Spleen (tissue), 11 donors: Measurements from ENCODE around the gene GRM1. TPM values are rescaled to one million over a fixed set of nuclear protein-coding genes. Genes with fewer than 3 reads are reported as not detected.

Source experiments
- DNase-seq: peaks from one replicate; pipeline ENCODE4 v3.0.0-alpha.2; 2020
- H3K27ac ChIP-seq, 8 donors: fragments of 200-600 bp; sonication (generic) in 7 of 8; 1 replicate in 4 of 8; 2 replicates in 4 of 8; pipeline versions ENCODE4 v1.5.0 to v1.8.0; 2016 to 2021; ENCODE audit warnings: inconsistent platforms in 4 of 8, mild to moderate bottlenecking in 4 of 8, moderate library complexity in 1 of 8
- H3K27me3 ChIP-seq, 7 donors: fragments of 200-600 bp; sonication (generic) in 6 of 7; replicated peaks in 1 of 7; 1 replicate in 4 of 7; 2 replicates in 3 of 7; pipeline versions ENCODE4 v1.5.0 to v1.8.0; 2016 to 2021; ENCODE audit warnings: inconsistent platforms in 3 of 7, mild to moderate bottlenecking in 1 of 7
- H3K36me3 ChIP-seq, 6 donors: fragments of 200-600 bp; sonication (generic) in 5 of 6; 1 replicate in 4 of 6; 2 replicates in 2 of 6; pipeline versions ENCODE4 v1.5.0 to v1.8.0; 2016 to 2021; ENCODE audit warnings: inconsistent platforms in 2 of 6
- H3K4me1 ChIP-seq, 6 donors: fragments of 200-600 bp; sonication (generic) in 5 of 6; 1 replicate in 3 of 6; 2 replicates in 3 of 6; pipeline versions ENCODE4 v1.5.0 to v1.8.0; 2016 to 2021; ENCODE audit warnings: inconsistent platforms in 3 of 6
- H3K4me3 ChIP-seq, 8 donors: fragments of 200-600 bp; sonication (generic) in 7 of 8; 1 replicate in 4 of 8; 2 replicates in 4 of 8; pipeline versions ENCODE4 v1.5.0 to v1.8.0; 2016 to 2021; ENCODE audit warnings: inconsistent platforms in 4 of 8, mild to moderate bottlenecking in 4 of 8, moderate library complexity in 2 of 8
- H3K9me3 ChIP-seq, 8 donors: fragments of 200-600 bp; sonication (generic) in 7 of 8; 1 replicate in 4 of 8; 2 replicates in 4 of 8; pipeline versions ENCODE4 v1.5.0 to v1.8.0; 2016 to 2021; ENCODE audit warnings: inconsistent platforms in 4 of 8
- CTCF ChIP-seq, 11 experiments: fragments of 200-600 bp in 7 of 11; fragments of 450-650 bp in 4 of 11; sonication (generic) in 4 of 11; IDR thresholded peaks in 8 of 11; conservative IDR thresholded peaks in 3 of 11; 1 replicate in 7 of 11; 2 replicates in 4 of 11; pipeline versions ENCODE4 v1.4.0 to v1.8.0; 2016 to 2021; ENCODE audit warnings: antibody characterized with exemption in 11 of 11, inconsistent platforms in 4 of 11, mild to moderate bottlenecking in 1 of 11
- POLR2A ChIP-seq, 3 donors: fragments of 450-650 bp; IDR thresholded peaks; one replicate each; pipeline ENCODE4 v1.5.1; 2017; ENCODE audit warnings: antibody characterized with exemption in 3 of 3, mild to moderate bottlenecking in 1 of 3
- POLR2AphosphoS5 ChIP-seq, 3 donors: sonication (generic); formaldehyde crosslinking; IDR thresholded peaks; one replicate each; pipeline ENCODE4 v1.5.1; 2017; ENCODE audit warnings: antibody characterized with exemption in 3 of 3
- WGBS, 5 donors: extraction: QIAGEN DNeasy Blood & Tissue Kit in 3 of 5; methylation state at CpG; one replicate each; pipeline versions ENCODE4 v1.1.5 to v1.1.7; 2013 to 2018; 5-methylcytosine and 5-hydroxymethylcytosine counted together
- intact Hi-C: fragments of 100-400 bp; cut with DNase I; formaldehyde crosslinking; loops from one replicate; pipeline ENCODE4 v1.15.0; 2023; ENCODE audit warnings: low total_unique reads
- polyA plus RNA-seq, 3 donors: library from polyadenylated mRNA; stranded (reverse); fragments of 200-250 nt; gene quantifications; one replicate each; pipeline ENCODE4 v1.2.1, GENCODE V29; 2013
- total RNA-seq, 7 donors: library from RNA; depleted of rRNA in 3 of 7; stranded (reverse); fragments of >200 nt in 3 of 7; fragmentation: NEBNext Ultra II Directional in 4 of 7; extraction: Animal tissue kit (Norgen Biotek cat#: 25700) in 4 of 7; gene quantifications; one replicate each; pipeline versions ENCODE4 v1.1.0 to v1.2.1, GENCODE V29; 2016 to 2021
- donor health status: healthy with polysubstance abuse.
- donor health status: DM: no; HTN: no; CAD: no; lungs with moderate emphysema.
- donor health status: DM: no; HTN: no; CAD: no.
- donor health status: Bipolar disorder and iron deficiency.
- donor health status: healthy.
- donor health status: DM: no; HTN: no; CAD: no.
- donor health status: DM: yes; HTN: yes; CAD: no.

GRM1 gene
- total and polyA plus RNA-seq, 10 donors, result under 0.01 to 0.19 (median 0.09) TPM; not detected in 3

DNA sequence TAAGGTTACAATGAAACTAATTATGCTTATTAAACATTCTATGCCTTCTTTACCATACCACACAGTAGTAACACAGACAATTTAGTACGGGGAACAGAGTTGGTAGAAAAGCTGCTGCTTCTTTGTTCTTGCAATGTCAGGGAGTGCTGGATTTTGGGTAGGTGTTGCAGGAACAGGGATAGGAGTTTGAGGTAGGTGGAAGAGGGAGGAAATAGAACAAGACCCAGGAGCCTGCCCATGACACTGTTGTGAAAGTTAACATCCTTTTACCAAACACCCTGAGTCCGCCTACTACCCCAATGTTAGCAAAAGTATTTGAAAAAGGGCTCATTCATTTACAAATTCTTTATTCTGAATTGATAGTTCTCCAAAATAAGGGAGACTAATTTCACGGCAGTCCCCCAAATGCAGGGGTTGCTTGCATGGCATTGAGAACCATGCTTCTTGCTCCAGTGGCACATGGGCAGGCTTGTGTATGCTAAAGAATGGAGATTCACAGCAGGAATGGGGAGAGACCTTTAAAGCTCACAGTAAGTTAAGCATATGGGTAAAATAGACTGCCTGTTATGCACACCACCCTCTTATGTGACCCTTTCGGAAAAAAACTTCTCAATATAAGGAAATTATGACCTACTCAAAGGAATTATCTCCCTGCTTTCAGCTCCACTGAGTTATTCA lies 181.7 kb downstream of the GRM1 start:
- no peak overlapping the region for H3K27ac ChIP-seq
- intact Hi-C loops, result no loop called here
- no peak overlapping the region for H3K4me3 ChIP-seq
- 86 to 92% (median 87%) methylated on average over 4 of the region's 4 CpGs for WGBS, 5 donors
- no peaks in the 10 kb centered on the region for H3K36me3 ChIP-seq
- no peaks in the 10 kb centered on the region for H3K4me1 ChIP-seq
- TF ChIP-seq POLR2A (IDR thresholded peaks at IDR 0.05) (no peak), POLR2AphosphoS5 (IDR thresholded peaks at IDR 0.05) (no peak), CTCF (IDR thresholded peaks at IDR 0.05 in 8 of 11, conservative IDR thresholded peaks at IDR 0.05 in 3 of 11) (no peak)
- no peaks in the 10 kb centered on the region for H3K27me3 ChIP-seq
- DNase-seq, result no peak
- no peaks in the 10 kb centered on the region for H3K9me3 ChIP-seq

DNA sequence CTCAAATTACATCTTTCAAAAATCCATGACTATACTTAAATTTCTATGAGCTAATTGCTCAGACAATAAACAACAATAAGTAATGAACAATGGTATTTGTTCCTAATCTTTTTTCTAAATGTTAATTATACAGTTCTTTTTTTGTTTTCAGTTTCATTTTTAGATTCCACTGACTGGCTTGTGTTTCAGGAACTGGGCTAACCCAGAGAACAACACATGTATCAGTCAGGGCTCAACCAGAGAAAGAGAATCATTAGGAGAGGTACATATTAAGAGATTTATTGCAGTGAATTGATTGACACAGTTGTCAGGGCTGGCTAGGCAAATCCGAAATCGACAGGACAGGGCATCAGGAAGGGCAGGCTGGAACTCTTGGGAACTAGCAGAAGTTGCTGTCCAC lies 182.8 kb downstream of the GRM1 start:
- Histone ChIP-seq H3K27ac (no peak overlapping the region), H3K4me3 (no peak overlapping the region), H3K36me3 (no peaks in the 10 kb centered on the region), H3K4me1 (no peaks in the 10 kb centered on the region), H3K27me3 (no peaks in the 10 kb centered on the region), H3K9me3 (no peaks in the 10 kb centered on the region)
- 62 to 84% (median 70%) methylated on average over 2 of the region's 2 CpGs for WGBS, 5 donors
- TF ChIP-seq POLR2A (IDR thresholded peaks at IDR 0.05) (no peak), POLR2AphosphoS5 (IDR thresholded peaks at IDR 0.05) (no peak), CTCF (IDR thresholded peaks at IDR 0.05 in 8 of 11, conservative IDR thresholded peaks at IDR 0.05 in 3 of 11) (no peak)
- intact Hi-C loops, result no loop called here
- DNase-seq, result no peak

- H3K9me3 ChIP-seq, result no peaks in the 10 kb centered on the region
- H3K4me1 ChIP-seq, result no peaks in the 10 kb centered on the region
- TF ChIP-seq CTCF (IDR thresholded peaks at IDR 0.05 in 8 of 11, conservative IDR thresholded peaks at IDR 0.05 in 3 of 11) (no peak), POLR2AphosphoS5 (IDR thresholded peaks at IDR 0.05) (no peak), POLR2A (IDR thresholded peaks at IDR 0.05) (no peak)
- no peak for DNase-seq
- no peaks in the 10 kb centered on the region for H3K36me3 ChIP-seq
- H3K4me3 ChIP-seq, result no peak overlapping the region
- H3K27ac ChIP-seq, result no peak overlapping the region
- 20 to 43% (median 31%) methylated on average over 3 of the region's 3 CpGs for WGBS, 5 donors
- intact Hi-C loops, result no loop called here
- H3K27me3 ChIP-seq, result no peaks in the 10 kb centered on the region
Measured at GRCh38 chr6:146212781-146213180, 183.9 kb downstream of the GRM1 start.

DNA sequence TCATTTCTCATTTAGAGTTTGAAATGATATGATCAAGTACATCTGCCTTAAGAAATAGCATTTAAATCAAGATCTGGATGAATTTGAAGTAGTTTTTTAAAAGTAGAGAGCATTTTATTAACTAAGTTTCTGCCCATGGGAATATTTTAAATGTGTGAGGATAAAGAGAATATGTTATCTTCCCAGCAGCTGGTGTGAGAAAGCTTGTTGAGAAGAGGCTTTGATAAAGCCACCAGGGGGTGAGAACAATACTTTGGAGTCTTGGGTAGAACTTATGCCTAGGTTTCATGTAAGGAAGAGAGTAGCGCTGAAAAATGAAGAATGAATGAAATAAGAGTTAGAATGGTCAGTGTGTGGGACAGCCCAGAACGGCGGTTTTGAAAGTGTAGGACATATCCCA lies 190.2 kb downstream of the GRM1 start:
- Histone ChIP-seq H3K27me3 (no peaks in the 10 kb centered on the region), H3K36me3 (no peaks in the 10 kb centered on the region), H3K4me3 (no peak overlapping the region), H3K27ac (no peak overlapping the region), H3K9me3 (peaks cover 0 to 6% (median 0%) of the 10 kb centered on the region in 8 donors), H3K4me1 (no peaks in the 10 kb centered on the region)
- intact Hi-C loops, result no loop called here
- WGBS, 5 donors, result 77 to 82% (median 80%) methylated on average over 3 of the region's 3 CpGs
- TF ChIP-seq POLR2AphosphoS5 (IDR thresholded peaks at IDR 0.05) (no peak), CTCF (IDR thresholded peaks at IDR 0.05 in 8 of 11, conservative IDR thresholded peaks at IDR 0.05 in 3 of 11) (no peak), POLR2A (IDR thresholded peaks at IDR 0.05) (no peak)
- no peak for DNase-seq
